ENCODE results near the gene RABL6. TPM values are rescaled to one million over a fixed set of nuclear protein-coding genes. Genes with fewer than 3 reads are reported as not detected.
"Not testable (repeated sequence)": the region's sequence is repeated elsewhere in the genome, so short reads cannot be mapped to it uniquely, and the experiment has no call there.

RABL6 gene
- total RNA-seq, 8 experiments from 2014 or later: 33.8 to 83.5 (median 39.5) TPM

GRCh38 chr9:136765745-136766409 is 41.9 kb upstream of the RABL6 start:
- WGBS, 10 experiments: 50 to 100% (median 78%) methylated on average over 1 to 10 of the region's 14 CpGs; no CpG with 5 or more reads in 1 of the 10 experiments
- in situ Hi-C loops (cut with MboI; ENCODE audit: low pct_unique_long_range_greater_than_20kb in 2 of 9, low sequenced_read_pairs in 9 of 9, unreplicated experiment in 9 of 9); ATAC-seq (replicated peaks in 6 of 8): not testable (repeated sequence)

DNA sequence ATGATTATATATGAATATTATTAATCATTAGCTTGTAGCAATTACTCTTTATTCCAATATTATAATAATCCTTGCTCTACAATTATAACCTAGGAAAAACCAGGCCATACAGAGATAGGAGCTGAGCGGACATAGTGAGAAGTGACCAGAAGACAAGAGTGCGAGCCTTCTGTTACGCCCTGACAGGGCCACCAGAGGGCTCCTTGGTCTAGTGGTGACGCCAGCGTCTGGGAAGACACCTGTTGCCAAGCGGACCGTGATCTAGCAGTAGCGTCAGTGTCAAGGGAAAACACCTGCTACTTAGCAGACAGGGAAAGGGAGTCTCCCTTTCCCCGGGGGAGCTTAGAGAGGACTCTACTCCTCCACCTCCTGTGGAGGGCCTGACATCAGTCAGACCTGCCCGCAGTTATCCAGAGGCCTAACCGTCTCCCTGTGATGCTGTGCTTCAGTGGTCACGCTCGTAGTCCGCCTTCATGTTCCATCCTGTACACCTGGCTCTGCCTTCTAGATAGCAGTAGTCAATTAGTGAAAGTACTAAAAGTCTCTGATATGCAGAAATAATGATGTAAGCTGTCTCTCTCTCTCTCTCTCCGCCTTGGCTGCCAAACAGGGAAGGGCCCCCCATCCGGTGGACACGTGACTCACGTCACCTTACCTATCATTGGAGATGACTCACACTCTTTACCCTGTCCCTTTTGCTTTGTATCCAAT is 41.2 kb upstream of the RABL6 start:
- H3K27ac ChIP-seq; H3K4me3 ChIP-seq; in situ Hi-C loops (cut with MboI; ENCODE audit: low pct_unique_long_range_greater_than_20kb in 2 of 9, low sequenced_read_pairs in 9 of 9, unreplicated experiment in 9 of 9): not testable (repeated sequence)
- peak in 3 of 8 experiments; percentile 18 to 42 (median 18) for ATAC-seq (replicated peaks in 6 of 8)
- H3K4me1 ChIP-seq (replicated peaks in 1 of 2): peaks cover 9 to 22% of the 10 kb centered on the region in 2 donors
- WGBS, 10 experiments: 30 to 81% (median 68%) methylated on average over 2 to 5 of the region's 18 CpGs; no CpG with 5 or more reads in 3 of the 10 experiments

More at GRCh38 chr9:136765745-136766409, 41.9 kb upstream of the RABL6 start:
- H3K4me1 ChIP-seq (replicated peaks in 1 of 2): peaks cover 12 to 27% of the 10 kb centered on the region in 2 donors
- not testable (repeated sequence) for H3K27ac ChIP-seq, H3K4me3 ChIP-seq

DNA sequence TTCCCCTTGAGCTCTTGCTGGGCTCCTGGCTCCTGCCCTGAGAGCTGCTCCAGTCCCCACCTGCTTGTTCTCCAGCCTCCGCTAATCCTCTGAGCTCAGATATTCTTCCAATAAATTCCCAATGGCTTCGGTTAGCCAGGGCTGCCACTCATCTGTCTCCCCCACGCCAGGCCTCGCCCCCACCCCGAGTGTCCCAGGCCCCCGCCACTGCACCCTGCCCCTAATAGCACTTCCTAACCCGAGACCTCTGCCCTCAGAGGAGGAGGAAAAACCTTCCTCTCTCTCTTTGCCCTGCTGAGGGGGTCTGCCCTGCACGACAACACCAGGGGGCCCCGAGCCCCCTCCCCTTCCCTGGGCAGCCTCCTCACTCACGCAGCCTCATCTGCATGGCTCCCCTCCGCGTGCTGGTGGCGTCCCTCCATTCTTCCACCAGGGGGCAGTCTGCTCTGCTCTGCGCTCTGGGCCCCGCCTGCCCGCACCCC is 38.0 kb upstream of the RABL6 start:
- H3K4me1 ChIP-seq (replicated peaks in 1 of 2): peaks cover 2 to 5% of the 10 kb centered on the region in 2 donors
- in situ Hi-C loops (cut with MboI; ENCODE audit: low pct_unique_long_range_greater_than_20kb in 2 of 9, low sequenced_read_pairs in 9 of 9, unreplicated experiment in 9 of 9): no loop called here
- no CpG with 5 or more reads among the region's 16 CpGs for WGBS, 10 experiments
- peak in 5 of 8 experiments; percentile 34 to 75 (median 37) for ATAC-seq (replicated peaks in 6 of 8)
- no peak overlapping the region for H3K27ac ChIP-seq
- H3K4me3 ChIP-seq: no peak overlapping the region

DNA sequence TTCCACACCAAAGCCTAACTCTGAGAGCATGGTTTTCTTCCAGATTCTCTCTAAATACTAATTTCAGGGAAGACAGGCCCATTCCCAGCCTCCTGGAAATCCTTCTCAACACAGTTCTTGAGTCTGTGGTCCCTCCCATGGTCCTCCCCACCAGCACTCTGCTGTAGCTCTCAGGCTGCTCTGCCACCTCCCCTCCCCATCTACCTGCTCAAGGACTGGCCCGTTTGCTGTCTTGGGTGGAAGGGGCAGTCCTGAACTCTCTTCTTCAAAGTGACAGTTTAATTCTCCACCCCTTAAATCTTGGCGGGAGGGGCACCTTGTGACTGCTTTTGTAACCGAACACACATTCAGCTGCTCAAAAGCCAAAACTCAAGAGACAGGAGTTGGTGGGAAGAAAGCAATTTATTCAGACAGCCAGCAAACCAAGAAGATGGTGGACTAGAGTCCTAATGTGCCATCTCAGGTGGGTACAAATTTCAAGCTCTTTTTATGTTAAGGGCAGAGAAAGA is 35.8 kb upstream of the RABL6 start:
- WGBS, 10 experiments: 0 to 78% (median 41%) methylated on average over 1 to 3 of the region's 3 CpGs; no CpG with 5 or more reads in 5 of the 10 experiments
- Histone ChIP-seq H3K4me1 (replicated peaks in 1 of 2) (peaks cover 0 to 1% of the 10 kb centered on the region in 2 donors), H3K4me3 (no peak overlapping the region), H3K27ac (no peak overlapping the region)
- ATAC-seq (replicated peaks in 6 of 8): no peak
- in situ Hi-C loops (cut with MboI; ENCODE audit: low pct_unique_long_range_greater_than_20kb in 2 of 9, low sequenced_read_pairs in 9 of 9, unreplicated experiment in 9 of 9): no loop called here

DNA sequence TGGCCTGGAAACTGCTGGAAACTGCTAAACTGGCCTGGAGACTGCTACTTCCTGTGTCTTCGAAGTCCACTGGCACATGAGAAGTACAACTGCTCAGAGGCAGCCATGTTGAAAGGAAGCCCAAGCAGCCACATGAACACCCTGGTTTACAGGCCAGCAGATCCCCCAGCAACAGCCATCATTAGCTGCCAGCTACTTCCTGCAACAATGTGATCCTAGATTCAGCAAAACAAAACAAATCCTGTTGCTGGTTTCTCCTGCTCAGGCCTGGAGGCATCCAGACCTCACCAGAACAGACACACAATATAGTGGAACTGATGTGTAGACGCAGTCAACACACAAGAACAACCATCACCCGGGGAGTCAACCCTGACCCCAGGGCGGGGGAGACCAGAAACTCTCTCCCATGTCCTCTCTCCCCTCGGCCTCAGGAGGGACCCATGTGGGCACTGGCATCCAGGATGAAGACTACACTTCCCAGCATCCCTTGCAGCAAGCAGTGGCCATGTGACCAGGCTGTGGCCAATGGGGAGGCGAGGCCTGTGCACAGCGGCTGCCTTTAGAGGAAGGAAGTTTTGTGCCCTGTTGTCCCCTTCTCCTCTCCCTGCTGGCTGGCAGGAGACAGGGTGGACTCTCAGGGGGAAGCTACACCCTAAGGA is 34.2 kb upstream of the RABL6 start:
- H3K4me1 ChIP-seq (replicated peaks in 1 of 2): no peaks in the 10 kb centered on the region
- H3K4me3 ChIP-seq: no peak overlapping the region
- no peak overlapping the region for H3K27ac ChIP-seq
- in situ Hi-C loops (cut with MboI; ENCODE audit: low pct_unique_long_range_greater_than_20kb in 2 of 9, low sequenced_read_pairs in 9 of 9, unreplicated experiment in 9 of 9): no loop called here
- peak in 6 of 8 experiments; percentile 28 to 73 (median 32) for ATAC-seq (replicated peaks in 6 of 8)
- 25 to 78% (median 59%) methylated on average over 1 to 5 of the region's 7 CpGs; no CpG with 5 or more reads in 1 of the 10 experiments for WGBS, 10 experiments

- 17 to 100% (median 75%) methylated on average over 1 to 7 of the region's 12 CpGs; no CpG with 5 or more reads in 1 of the 10 experiments for WGBS, 10 experiments
- Histone ChIP-seq H3K27ac (no peak overlapping the region), H3K4me3 (no peak overlapping the region), H3K4me1 (replicated peaks in 1 of 2) (no peaks in the 10 kb centered on the region)
- ATAC-seq (replicated peaks in 6 of 8): peak in 2 of 8 experiments; percentile 11 to 23
- in situ Hi-C loops (cut with MboI; ENCODE audit: low pct_unique_long_range_greater_than_20kb in 2 of 9, low sequenced_read_pairs in 9 of 9, unreplicated experiment in 9 of 9): loop anchor here in 7 of 9 experiments (25.0 kb wide), 1 partner anchor 263 kb away; the partner anchor contains the start of genes ABCA2 (in 7 of the 7), FUT7 (in 7 of the 7) and NPDC1 (in 7 of the 7)
Observed at GRCh38 chr9:136774416-136775045, 33.2 kb upstream of the RABL6 start.

DNA sequence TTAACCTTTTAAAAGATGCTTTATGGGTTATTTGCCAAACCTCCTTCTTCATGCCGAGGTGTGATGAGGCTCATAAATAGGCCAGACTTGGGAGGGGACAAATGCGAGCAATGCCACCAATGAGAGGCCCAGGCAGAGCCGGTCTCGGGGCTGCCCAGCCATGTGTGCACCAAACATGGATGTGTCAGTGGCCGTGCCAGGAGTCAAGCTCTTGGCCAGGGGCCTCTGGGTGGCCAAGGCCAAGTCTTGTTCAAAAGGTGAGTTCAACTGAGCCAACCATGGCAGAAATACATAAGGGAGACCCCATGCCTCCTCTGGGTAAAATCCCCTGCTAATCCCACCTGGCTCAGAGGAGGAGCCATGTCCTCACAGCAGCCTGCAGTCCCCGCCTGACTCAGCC is 32.6 kb upstream of the RABL6 start:
- in situ Hi-C loops (cut with MboI; ENCODE audit: low pct_unique_long_range_greater_than_20kb in 2 of 9, low sequenced_read_pairs in 9 of 9, unreplicated experiment in 9 of 9): loop anchor here in 7 of 9 experiments (25.0 kb wide), 1 partner anchor 262 kb away; the partner anchor contains the start of genes ABCA2 (in 7 of the 7), FUT7 (in 7 of the 7) and NPDC1 (in 7 of the 7)
- Histone ChIP-seq H3K4me1 (replicated peaks in 1 of 2) (no peaks in the 10 kb centered on the region), H3K4me3 (no peak overlapping the region), H3K27ac (no peak overlapping the region)
- WGBS, 10 experiments: 60 to 87% (median 75%) methylated on average over 1 to 5 of the region's 6 CpGs; no CpG with 5 or more reads in 5 of the 10 experiments
- ATAC-seq (replicated peaks in 6 of 8): no peak

- 17 to 100% (median 62%) methylated on average over 1 to 7 of the region's 7 CpGs; no CpG with 5 or more reads in 2 of the 10 experiments for WGBS, 10 experiments
- Histone ChIP-seq H3K4me3 (no peak overlapping the region), H3K27ac (no peak overlapping the region), H3K4me1 (replicated peaks in 1 of 2) (no peaks in the 10 kb centered on the region)
- ATAC-seq (replicated peaks in 6 of 8): no peak
- in situ Hi-C loops (cut with MboI; ENCODE audit: low pct_unique_long_range_greater_than_20kb in 2 of 9, low sequenced_read_pairs in 9 of 9, unreplicated experiment in 9 of 9): loop anchor here in 7 of 9 experiments (25.0 kb wide), 1 partner anchor 260 kb away; the partner anchor contains the start of genes ABCA2 (in 7 of the 7), FUT7 (in 7 of the 7) and NPDC1 (in 7 of the 7)
Observed at GRCh38 chr9:136776947-136777346, 30.8 kb upstream of the RABL6 start.

DNA sequence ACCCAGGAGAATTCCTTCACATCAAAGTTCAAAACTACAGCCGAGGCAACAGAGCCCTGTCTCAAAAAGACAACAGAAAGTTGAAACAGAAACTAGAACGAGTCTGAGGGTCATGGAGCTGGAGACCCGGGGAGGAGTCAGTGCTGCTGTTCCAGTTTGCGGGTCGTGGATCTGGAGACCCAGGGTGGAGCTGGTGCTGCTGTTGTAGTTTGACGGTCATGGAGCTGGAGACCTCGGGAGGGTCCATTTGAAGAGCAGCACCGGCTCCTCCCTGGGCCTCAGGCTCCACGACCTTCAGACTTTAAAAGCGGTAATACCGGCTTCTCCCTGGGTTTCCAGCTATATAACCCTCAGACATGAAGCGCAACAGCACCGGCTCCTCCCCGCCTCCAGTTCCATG is 30.4 kb upstream of the RABL6 start:
- no peak overlapping the region for H3K4me3 ChIP-seq
- 0 to 90% (median 56%) methylated on average over 1 to 11 of the region's 14 CpGs; no CpG with 5 or more reads in 3 of the 10 experiments for WGBS, 10 experiments
- no peak for ATAC-seq (replicated peaks in 6 of 8)
- H3K4me1 ChIP-seq (replicated peaks in 1 of 2): no peaks in the 10 kb centered on the region
- H3K27ac ChIP-seq: no peak overlapping the region
- in situ Hi-C loops (cut with MboI; ENCODE audit: low pct_unique_long_range_greater_than_20kb in 2 of 9, low sequenced_read_pairs in 9 of 9, unreplicated experiment in 9 of 9): loop anchor here in 7 of 9 experiments (25.0 kb wide), 1 partner anchor 260 kb away; the partner anchor contains the start of genes ABCA2 (in 7 of the 7), FUT7 (in 7 of the 7) and NPDC1 (in 7 of the 7)

DNA sequence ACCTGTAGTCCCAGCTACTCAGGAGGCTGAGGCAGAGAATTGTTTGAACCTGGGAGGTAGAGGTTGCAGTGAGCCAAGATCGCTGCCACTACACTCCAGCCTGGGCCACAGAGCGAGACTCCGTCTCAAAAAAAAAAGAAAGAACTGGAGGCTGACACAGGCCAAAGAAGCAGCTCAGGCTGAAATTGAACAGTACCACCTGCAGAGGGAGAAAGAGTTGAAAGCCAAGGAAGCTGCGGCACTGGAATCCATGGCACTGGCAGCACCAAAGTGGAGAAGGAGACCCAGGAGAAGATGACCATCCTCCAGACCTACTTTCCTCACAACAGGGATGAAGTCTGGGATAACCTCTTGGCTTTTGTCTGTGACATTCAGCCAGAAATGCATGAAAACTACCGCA is 27.9 kb upstream of the RABL6 start:
- WGBS, 10 experiments: 41 to 80% (median 54%) methylated on average over 1 to 5 of the region's 5 CpGs; no CpG with 5 or more reads in 4 of the 10 experiments
- Histone ChIP-seq H3K27ac (no peak overlapping the region), H3K4me1 (replicated peaks in 1 of 2) (peaks cover 9 to 11% of the 10 kb centered on the region in 2 donors), H3K4me3 (no peak overlapping the region)
- in situ Hi-C loops (cut with MboI; ENCODE audit: low pct_unique_long_range_greater_than_20kb in 2 of 9, low sequenced_read_pairs in 9 of 9, unreplicated experiment in 9 of 9): loop anchor here in 7 of 9 experiments (25.0 kb wide), 1 partner anchor 257 kb away; the partner anchor contains the start of genes ABCA2 (in 7 of the 7), FUT7 (in 7 of the 7) and NPDC1 (in 7 of the 7)
- ATAC-seq (replicated peaks in 6 of 8): peak in 1 of 8 experiments; percentile 54

GRCh38 chr9:136782452-136782851 is 25.3 kb upstream of the RABL6 start:
- Histone ChIP-seq H3K4me1 (replicated peaks in 1 of 2) (peaks cover 14 to 30% of the 10 kb centered on the region in 2 donors), H3K4me3 (no peak overlapping the region), H3K27ac (no peak overlapping the region)
- ATAC-seq (replicated peaks in 6 of 8): no peak
- 40 to 100% (median 93%) methylated on average over 1 to 3 of the region's 3 CpGs; no CpG with 5 or more reads in 3 of the 10 experiments for WGBS, 10 experiments
- in situ Hi-C loops (cut with MboI; ENCODE audit: low pct_unique_long_range_greater_than_20kb in 2 of 9, low sequenced_read_pairs in 9 of 9, unreplicated experiment in 9 of 9): loop anchor here in 7 of 9 experiments (25.0 kb wide), 1 partner anchor 255 kb away; the partner anchor contains the start of genes ABCA2 (in 7 of the 7), FUT7 (in 7 of the 7) and NPDC1 (in 7 of the 7)
